Measurements from ENCODE around the gene SEC22C. TPM values are rescaled to one million over a fixed set of nuclear protein-coding genes. Genes with fewer than 3 reads are reported as not detected.

The SEC22C gene
- total RNA-seq, 2 donors from 2014 or later: 35.2 to 38.4 TPM

DNA sequence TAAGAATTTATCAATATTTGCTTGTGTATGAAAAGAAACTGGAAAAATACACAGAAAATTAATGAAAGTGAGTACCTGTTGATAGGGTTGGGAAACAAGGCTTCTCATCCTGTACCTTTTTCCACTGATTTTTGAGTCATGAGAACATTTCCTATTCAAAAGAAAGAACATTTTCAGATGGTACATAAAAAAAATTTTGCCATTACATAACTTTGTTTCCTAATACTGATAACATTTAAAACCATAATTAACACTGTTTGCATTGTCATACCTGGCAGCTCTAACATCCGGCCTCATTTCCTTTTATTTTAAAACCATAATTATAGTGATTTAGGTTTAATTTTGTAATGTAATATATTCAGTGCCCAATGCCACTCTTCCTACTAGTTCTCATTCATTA lies 30.4 kb upstream of the SEC22C start:
- no peaks in the 10 kb centered on the region for H3K9me3 ChIP-seq (ENCODE audit: control insufficient read depth, low read length)
- no peaks in the 10 kb centered on the region for H3K27me3 ChIP-seq (ENCODE audit: control insufficient read depth, insufficient read depth, low read length, poor library complexity, severe bottlenecking)
- H3K36me3 Mint-ChIP-seq (ENCODE audit: low read depth): peaks cover 34% of the 10 kb centered on the region
- no peak for DNase-seq
- H3K4me3 Mint-ChIP-seq: no peak overlapping the region
- H3K4me1 ChIP-seq (ENCODE audit: control insufficient read depth, insufficient read depth, low read length): no peaks in the 10 kb centered on the region
- TF ChIP-seq, protein P1, sequence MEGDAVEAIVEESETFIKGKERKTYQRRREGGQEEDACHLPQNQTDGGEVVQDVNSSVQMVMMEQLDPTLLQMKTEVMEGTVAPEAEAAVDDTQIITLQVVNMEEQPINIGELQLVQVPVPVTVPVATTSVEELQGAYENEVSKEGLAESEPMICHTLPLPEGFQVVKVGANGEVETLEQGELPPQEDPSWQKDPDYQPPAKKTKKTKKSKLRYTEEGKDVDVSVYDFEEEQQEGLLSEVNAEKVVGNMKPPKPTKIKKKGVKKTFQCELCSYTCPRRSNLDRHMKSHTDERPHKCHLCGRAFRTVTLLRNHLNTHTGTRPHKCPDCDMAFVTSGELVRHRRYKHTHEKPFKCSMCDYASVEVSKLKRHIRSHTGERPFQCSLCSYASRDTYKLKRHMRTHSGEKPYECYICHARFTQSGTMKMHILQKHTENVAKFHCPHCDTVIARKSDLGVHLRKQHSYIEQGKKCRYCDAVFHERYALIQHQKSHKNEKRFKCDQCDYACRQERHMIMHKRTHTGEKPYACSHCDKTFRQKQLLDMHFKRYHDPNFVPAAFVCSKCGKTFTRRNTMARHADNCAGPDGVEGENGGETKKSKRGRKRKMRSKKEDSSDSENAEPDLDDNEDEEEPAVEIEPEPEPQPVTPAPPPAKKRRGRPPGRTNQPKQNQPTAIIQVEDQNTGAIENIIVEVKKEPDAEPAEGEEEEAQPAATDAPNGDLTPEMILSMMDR (conservative IDR thresholded peaks at IDR 0.05): no peak
- WGBS, 2 experiments (ENCODE audit: insufficient coverage in 1 of 2, insufficient read length in 1 of 2): 100% methylated on average over 1 of the region's 1 CpG; no CpG with 5 or more reads in 1 of the 2 experiments
- H3K27me3 Mint-ChIP-seq (ENCODE audit: insufficient read depth): no peaks in the 10 kb centered on the region
- H3K4me1 Mint-ChIP-seq: peaks cover 3% of the 10 kb centered on the region
- peaks cover 62% of the 10 kb centered on the region for H3K36me3 ChIP-seq (ENCODE audit: control insufficient read depth, insufficient read depth, low read length)
- no peak overlapping the region for H3K27ac ChIP-seq (ENCODE audit: low read depth, low read length)
- H3K27ac Mint-ChIP-seq: no peak overlapping the region
- H3K9me3 Mint-ChIP-seq: no peaks in the 10 kb centered on the region
- H3K4me3 ChIP-seq (ENCODE audit: low read length): no peak overlapping the region
- H3K9ac ChIP-seq (ENCODE audit: extremely low read depth, low read length, poor library complexity, severe bottlenecking): no peak overlapping the region

DNA sequence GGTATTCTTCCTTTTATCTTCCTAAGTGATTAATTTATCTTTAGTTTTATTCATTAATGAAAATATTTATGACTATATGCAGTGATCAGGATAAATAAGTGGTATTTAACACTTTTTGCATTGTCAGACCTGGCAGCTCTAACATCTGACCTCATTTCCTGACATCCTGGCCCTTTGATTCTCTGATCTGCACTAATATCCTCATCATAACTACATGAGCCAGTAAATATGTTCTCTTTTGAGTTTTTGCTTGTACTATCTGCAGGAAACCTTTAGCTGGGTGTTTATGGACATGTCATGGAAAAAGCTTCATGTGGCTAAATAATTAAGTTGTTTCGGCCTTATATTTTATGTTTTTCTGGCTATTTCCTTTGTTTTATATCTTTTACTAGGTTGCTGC lies 29.2 kb upstream of the SEC22C start:
- WGBS, 2 experiments (ENCODE audit: insufficient coverage in 1 of 2, insufficient read length in 1 of 2): 94 to 100% methylated on average over 1 of the region's 1 CpG
- no peaks in the 10 kb centered on the region for H3K9me3 ChIP-seq (ENCODE audit: control insufficient read depth, low read length)
- H3K4me1 Mint-ChIP-seq: peaks cover 3% of the 10 kb centered on the region
- no peak overlapping the region for H3K27ac ChIP-seq (ENCODE audit: low read depth, low read length)
- no peaks in the 10 kb centered on the region for H3K9me3 Mint-ChIP-seq
- no peak overlapping the region for H3K4me3 Mint-ChIP-seq
- no peaks in the 10 kb centered on the region for H3K4me1 ChIP-seq (ENCODE audit: control insufficient read depth, insufficient read depth, low read length)
- H3K27me3 ChIP-seq (ENCODE audit: control insufficient read depth, insufficient read depth, low read length, poor library complexity, severe bottlenecking): no peaks in the 10 kb centered on the region
- H3K36me3 ChIP-seq (ENCODE audit: control insufficient read depth, insufficient read depth, low read length): peaks cover 69% of the 10 kb centered on the region
- H3K27me3 Mint-ChIP-seq (ENCODE audit: insufficient read depth): no peaks in the 10 kb centered on the region
- no peak overlapping the region for H3K4me3 ChIP-seq (ENCODE audit: low read length)
- TF ChIP-seq, protein P1 (conservative IDR thresholded peaks at IDR 0.05): no peak
- peaks cover 39% of the 10 kb centered on the region for H3K36me3 Mint-ChIP-seq (ENCODE audit: low read depth)
- DNase-seq: no peak
- H3K27ac Mint-ChIP-seq: no peak overlapping the region
- H3K9ac ChIP-seq (ENCODE audit: extremely low read depth, low read length, poor library complexity, severe bottlenecking): no peak overlapping the region

DNA sequence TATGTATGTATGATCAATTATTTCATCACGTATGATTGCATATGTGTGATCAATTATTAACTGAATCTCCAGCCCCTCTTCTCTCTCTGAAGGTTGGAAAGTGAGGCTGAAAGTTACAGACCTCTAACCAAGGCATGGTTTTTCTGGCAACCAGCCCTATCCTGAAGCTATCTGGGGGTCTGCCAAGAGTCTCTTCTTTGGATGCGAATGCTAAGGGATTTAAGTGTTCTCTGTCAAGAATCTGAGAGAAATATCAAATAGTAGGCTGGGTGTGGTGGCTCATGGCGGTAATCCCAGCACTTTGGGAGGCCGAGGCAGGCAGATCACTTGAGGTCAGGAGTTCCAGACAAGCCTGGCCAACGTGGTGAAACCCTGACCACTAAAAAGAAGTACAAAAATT lies 26.8 kb upstream of the SEC22C start:
- peaks cover 47% of the 10 kb centered on the region for H3K36me3 Mint-ChIP-seq (ENCODE audit: low read depth)
- H3K9ac ChIP-seq (ENCODE audit: extremely low read depth, low read length, poor library complexity, severe bottlenecking): no peak overlapping the region
- H3K4me1 ChIP-seq (ENCODE audit: control insufficient read depth, insufficient read depth, low read length): no peaks in the 10 kb centered on the region
- peaks cover 63% of the 10 kb centered on the region for H3K36me3 ChIP-seq (ENCODE audit: control insufficient read depth, insufficient read depth, low read length)
- H3K9me3 ChIP-seq (ENCODE audit: control insufficient read depth, low read length): no peaks in the 10 kb centered on the region
- no peak overlapping the region for H3K4me3 Mint-ChIP-seq
- H3K4me3 ChIP-seq (ENCODE audit: low read length): no peak overlapping the region
- no peak overlapping the region for H3K27ac Mint-ChIP-seq
- no peak overlapping the region for H3K27ac ChIP-seq (ENCODE audit: low read depth, low read length)
- WGBS, 2 experiments (ENCODE audit: insufficient coverage in 1 of 2, insufficient read length in 1 of 2): 95 to 97% methylated on average over 3 to 5 of the region's 5 CpGs
- peaks cover 10% of the 10 kb centered on the region for H3K4me1 Mint-ChIP-seq
- TF ChIP-seq, protein P1 (conservative IDR thresholded peaks at IDR 0.05): no peak
- peaks cover 4% of the 10 kb centered on the region for H3K9me3 Mint-ChIP-seq
- no peaks in the 10 kb centered on the region for H3K27me3 ChIP-seq (ENCODE audit: control insufficient read depth, insufficient read depth, low read length, poor library complexity, severe bottlenecking)
- DNase-seq: no peak
- H3K27me3 Mint-ChIP-seq (ENCODE audit: insufficient read depth): no peaks in the 10 kb centered on the region

Measured in endodermal cell (in vitro differentiated cells).